ENCODE data around the gene PFKFB3. TPM values are rescaled to one million over a fixed set of nuclear protein-coding genes. Genes with fewer than 3 reads are reported as not detected.
"Not testable (repeated sequence)": the region's sequence is repeated elsewhere in the genome, so short reads cannot be mapped to it uniquely, and the experiment has no call there.

The PFKFB3 gene
- total RNA-seq, 4 donors from 2014 or later, result 56.4 to 77.4 (median 69.2) TPM

DNA sequence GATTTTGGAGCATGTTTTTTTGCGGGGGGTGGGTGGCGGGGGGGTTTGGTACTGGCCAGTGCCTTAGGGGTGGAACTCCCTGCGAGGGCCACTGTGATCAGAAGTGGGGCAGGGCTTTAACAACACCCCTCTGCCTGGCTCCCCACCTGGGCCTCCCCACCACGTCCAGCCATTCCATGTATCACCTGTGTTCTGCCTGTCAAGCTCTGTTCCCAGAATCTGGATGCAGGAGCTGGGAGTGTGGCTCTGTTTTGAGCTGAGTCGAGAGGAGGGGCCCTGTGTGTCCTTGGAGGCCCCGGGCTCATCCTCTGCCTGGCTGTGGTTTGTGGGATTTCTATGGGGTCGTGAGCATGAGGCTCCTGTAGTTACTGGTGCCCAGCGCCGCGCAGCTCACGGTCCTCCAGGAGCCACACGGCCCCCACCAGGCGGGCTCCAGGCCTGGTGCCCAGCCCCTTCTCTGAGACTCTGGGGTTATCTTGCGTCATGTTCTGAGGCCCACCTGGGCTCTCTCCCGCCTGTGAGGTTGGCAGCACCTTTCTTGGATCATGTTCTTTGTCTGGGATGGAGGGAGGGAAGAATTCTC is 29.6 kb downstream of the PFKFB3 start:
- TF ChIP-seq, protein P1, sequence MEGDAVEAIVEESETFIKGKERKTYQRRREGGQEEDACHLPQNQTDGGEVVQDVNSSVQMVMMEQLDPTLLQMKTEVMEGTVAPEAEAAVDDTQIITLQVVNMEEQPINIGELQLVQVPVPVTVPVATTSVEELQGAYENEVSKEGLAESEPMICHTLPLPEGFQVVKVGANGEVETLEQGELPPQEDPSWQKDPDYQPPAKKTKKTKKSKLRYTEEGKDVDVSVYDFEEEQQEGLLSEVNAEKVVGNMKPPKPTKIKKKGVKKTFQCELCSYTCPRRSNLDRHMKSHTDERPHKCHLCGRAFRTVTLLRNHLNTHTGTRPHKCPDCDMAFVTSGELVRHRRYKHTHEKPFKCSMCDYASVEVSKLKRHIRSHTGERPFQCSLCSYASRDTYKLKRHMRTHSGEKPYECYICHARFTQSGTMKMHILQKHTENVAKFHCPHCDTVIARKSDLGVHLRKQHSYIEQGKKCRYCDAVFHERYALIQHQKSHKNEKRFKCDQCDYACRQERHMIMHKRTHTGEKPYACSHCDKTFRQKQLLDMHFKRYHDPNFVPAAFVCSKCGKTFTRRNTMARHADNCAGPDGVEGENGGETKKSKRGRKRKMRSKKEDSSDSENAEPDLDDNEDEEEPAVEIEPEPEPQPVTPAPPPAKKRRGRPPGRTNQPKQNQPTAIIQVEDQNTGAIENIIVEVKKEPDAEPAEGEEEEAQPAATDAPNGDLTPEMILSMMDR (IDR thresholded peaks at IDR 0.05), result no peak
- TF ChIP-seq POLR2A (IDR thresholded peaks at IDR 0.05), result no peak
- intact Hi-C loops (cut with DNase I; ENCODE audit: low total_unique reads), result no loop called here
- 87 to 93% methylated on average over 11 to 15 of the region's 15 CpGs for WGBS, 2 donors
- no peak for DNase-seq (ENCODE audit: low spot score in 2 of 2)
- no peak overlapping the region for H3K4me3 ChIP-seq (ENCODE audit: low read depth, poor library complexity, severe bottlenecking)

DNA sequence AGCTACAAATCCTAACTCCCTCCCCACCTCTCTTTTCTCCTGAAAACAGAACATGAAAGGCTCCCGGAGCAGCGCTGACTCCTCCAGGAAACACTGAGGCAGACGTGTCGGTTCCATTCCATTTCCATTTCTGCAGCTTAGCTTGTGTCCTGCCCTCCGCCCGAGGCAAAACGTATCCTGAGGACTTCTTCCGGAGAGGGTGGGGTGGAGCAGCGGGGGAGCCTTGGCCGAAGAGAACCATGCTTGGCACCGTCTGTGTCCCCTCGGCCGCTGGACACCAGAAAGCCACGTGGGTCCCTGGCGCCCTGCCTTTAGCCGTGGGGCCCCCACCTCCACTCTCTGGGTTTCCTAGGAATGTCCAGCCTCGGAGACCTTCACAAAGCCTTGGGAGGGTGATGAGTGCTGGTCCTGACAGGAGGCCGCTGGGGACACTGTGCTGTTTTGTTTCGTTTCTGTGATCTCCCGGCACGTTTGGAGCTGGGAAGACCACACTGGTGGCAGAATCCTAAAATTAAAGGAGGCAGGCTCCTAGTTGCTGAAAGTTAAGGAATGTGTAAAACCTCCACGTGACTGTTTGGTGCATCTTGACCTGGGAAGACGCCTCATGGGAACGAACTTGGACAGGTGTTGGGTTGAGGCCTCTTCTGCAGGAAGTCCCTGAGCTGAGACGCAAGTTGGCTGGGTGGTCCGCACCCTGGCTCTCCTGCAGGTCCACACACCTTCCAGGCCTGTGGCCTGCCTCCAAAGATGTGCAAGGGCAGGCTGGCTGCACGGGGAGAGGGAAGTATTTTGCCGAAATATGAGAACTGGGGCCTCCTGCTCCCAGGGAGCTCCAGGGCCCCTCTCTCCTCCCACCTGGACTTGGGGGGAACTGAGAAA is 30.4 kb downstream of the PFKFB3 start:
- DNase-seq (ENCODE audit: low spot score in 2 of 2), result no peak
- intact Hi-C loops (cut with DNase I; ENCODE audit: low total_unique reads), result no loop called here
- H3K4me3 ChIP-seq (ENCODE audit: low read depth, poor library complexity, severe bottlenecking), result no peak overlapping the region
- TF ChIP-seq POLR2A (IDR thresholded peaks at IDR 0.05), result no peak
- TF ChIP-seq, protein P1 (IDR thresholded peaks at IDR 0.05), result no peak
- WGBS, 2 donors, result 85 to 86% methylated on average over 23 to 27 of the region's 28 CpGs

DNA sequence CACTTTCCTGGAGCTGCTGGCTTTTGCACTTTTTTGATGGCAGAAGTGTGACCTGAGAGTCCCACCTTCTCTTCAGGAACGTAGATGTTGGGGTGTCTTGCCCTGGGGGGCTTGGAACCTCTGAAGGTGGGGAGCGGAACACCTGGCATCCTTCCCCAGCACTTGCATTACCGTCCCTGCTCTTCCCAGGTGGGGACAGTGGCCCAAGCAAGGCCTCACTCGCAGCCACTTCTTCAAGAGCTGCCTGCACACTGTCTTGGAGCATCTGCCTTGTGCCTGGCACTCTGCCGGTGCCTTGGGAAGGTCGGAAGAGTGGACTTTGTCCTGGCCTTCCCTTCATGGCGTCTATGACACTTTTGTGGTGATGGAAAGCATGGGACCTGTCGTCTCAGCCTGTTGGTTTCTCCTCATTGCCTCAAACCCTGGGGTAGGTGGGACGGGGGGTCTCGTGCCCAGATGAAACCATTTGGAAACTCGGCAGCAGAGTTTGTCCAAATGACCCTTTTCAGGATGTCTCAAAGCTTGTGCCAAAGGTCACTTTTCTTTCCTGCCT is 31.1 kb downstream of the PFKFB3 start:
- no peak overlapping the region for H3K4me3 ChIP-seq (ENCODE audit: low read depth, poor library complexity, severe bottlenecking)
- no peak for DNase-seq (ENCODE audit: low spot score in 2 of 2)
- 86 to 90% methylated on average over 11 of the region's 11 CpGs for WGBS, 2 donors
- intact Hi-C loops (cut with DNase I; ENCODE audit: low total_unique reads), result no loop called here
- TF ChIP-seq POLR2A (IDR thresholded peaks at IDR 0.05), result no peak

DNA sequence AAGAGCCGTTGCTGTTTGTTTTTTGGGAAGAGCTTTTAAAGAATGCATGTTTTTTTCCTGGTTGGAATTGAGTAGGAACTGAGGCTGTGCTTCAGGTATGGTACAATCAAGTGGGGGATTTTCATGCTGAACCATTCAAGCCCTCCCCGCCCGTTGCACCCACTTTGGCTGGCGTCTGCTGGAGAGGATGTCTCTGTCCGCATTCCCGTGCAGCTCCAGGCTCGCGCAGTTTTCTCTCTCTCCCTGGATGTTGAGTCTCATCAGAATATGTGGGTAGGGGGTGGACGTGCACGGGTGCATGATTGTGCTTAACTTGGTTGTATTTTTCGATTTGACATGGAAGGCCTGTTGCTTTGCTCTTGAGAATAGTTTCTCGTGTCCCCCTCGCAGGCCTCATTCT is 31.6 kb downstream of the PFKFB3 start:
- 91 to 92% methylated on average over 13 of the region's 13 CpGs for WGBS, 2 donors
- no peak overlapping the region for H3K4me3 ChIP-seq (ENCODE audit: low read depth, poor library complexity, severe bottlenecking)
- intact Hi-C loops (cut with DNase I; ENCODE audit: low total_unique reads), result no loop called here
- no peak for DNase-seq (ENCODE audit: low spot score in 2 of 2)
- TF ChIP-seq, protein P1 (IDR thresholded peaks at IDR 0.05), result no peak
- TF ChIP-seq POLR2A (IDR thresholded peaks at IDR 0.05), result no peak

DNA sequence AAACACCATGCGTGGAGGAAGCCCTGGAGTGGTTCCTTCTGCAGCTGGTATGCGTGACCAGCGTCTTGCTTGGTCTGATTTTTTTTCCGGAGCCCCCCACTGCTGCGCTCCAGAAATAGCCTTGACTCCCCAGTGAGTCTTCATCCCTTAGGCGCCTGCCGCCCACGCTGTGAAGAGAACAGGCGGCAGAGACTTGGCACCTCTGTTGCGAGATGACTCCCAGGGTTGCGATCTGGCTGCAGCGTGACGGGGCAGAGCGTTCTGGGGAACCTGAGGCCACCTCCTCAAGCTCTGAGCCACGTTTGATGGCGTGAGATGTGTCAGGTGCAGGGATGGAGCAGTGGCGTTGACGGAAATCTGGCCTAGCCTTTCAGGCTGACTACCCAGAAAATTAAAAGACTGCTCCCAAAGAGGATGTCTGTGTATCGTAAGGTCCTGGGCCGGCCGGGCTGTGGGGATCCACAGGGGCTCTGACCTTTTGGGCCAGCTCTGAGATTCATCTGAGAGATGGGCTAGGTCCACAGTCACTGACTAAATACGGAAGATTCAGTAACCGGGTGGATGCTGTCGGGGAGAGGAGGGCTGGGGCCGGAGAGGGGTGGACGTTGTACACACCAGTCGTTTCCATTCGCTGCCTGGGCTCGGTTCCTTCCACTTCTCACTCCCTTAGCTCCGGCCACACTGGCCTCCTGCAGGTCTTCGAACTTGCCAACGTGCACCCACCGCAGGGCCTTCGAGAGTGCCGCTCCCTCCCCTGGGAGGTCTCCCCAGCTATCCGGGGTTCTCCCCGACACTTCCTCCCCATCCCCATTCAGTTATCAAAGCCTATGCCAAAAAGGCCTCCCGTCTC is 33.8 kb downstream of the PFKFB3 start:
- no peak overlapping the region for H3K4me3 ChIP-seq (ENCODE audit: low read depth, poor library complexity, severe bottlenecking)
- DNase-seq (ENCODE audit: low spot score in 2 of 2), result no peak
- intact Hi-C loops (cut with DNase I; ENCODE audit: low total_unique reads), result no loop called here
- no peak for TF ChIP-seq POLR2A (IDR thresholded peaks at IDR 0.05)
- TF ChIP-seq, protein P1 (IDR thresholded peaks at IDR 0.05), result no peak
- 84 to 89% methylated on average over 38 of the region's 38 CpGs for WGBS, 2 donors

DNA sequence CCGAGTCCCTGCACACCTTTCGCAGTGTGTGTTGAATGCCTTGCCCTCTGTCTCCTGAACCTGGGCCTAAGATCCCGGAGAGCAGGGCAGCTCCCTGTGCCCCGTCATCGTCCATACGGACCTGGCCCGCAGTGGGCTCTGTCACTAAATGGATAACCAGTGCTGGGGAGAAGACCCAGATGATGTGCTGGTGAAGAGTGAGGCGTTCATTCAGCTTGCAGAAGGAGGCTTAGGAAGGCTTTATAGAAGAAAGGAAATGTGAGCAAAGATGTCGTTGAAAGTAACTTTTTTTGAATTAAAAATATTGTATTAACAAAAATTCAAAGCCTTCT is 34.4 kb downstream of the PFKFB3 start:
- WGBS, 2 donors, result 93 to 96% methylated on average over 9 of the region's 9 CpGs
- no peak for DNase-seq (ENCODE audit: low spot score in 2 of 2)
- no peak for TF ChIP-seq POLR2A (IDR thresholded peaks at IDR 0.05)
- TF ChIP-seq, protein P1 (IDR thresholded peaks at IDR 0.05), result no peak
- no peak overlapping the region for H3K4me3 ChIP-seq (ENCODE audit: low read depth, poor library complexity, severe bottlenecking)
- intact Hi-C loops (cut with DNase I; ENCODE audit: low total_unique reads), result no loop called here

DNA sequence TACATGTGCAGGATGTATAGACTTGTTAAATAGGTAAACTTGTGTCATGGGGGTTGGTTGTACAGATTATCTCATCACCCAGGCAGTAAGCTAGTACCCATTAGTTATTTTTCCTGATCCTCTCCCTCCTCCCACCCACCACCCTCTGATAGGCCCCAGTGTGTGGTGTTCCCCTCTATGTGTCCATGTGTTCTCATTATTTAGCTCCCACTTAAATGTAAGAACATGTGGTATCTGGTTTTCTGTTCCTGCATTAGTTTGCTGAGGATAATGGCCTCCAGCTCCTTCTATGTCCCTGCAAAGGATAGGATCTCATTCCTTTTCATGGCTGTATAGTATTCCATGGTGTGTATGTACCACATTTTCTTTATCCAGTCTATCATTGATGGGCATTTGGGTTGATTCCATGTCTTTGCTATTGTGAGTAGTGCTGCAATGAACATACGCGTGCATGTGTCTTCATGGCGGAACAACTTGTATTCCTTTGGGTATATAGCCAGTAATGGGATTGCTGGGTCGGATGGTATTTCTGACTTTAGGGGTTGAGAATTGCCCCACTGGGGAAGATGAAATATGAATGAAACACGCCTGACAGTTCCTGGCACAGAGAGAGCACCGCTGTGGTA is 36.0 kb downstream of the PFKFB3 start:
- intact Hi-C loops (cut with DNase I; ENCODE audit: low total_unique reads); H3K4me3 ChIP-seq (ENCODE audit: low read depth, poor library complexity, severe bottlenecking); DNase-seq (ENCODE audit: low spot score in 2 of 2): not testable (repeated sequence)
- 58 to 65% methylated on average over 6 of the region's 6 CpGs for WGBS, 2 donors
